NCI-H748 treated with DMSO at 0.1 percent for 48 hours (cell line): Measurements from ENCODE around the gene PPP4C.

ENCODE experiments used
- DNase-seq: peaks from one replicate; lab custom pipeline; 2025; lab: John Stamatoyannopoulos, UW

PPP4C gene

GRCh38 chr16:30054959-30055553 is 20.7 kb upstream of the PPP4C start:
- no peak for DNase-seq

- DNase-seq: no peak
These were observed 15.4 kb upstream of the PPP4C start for GRCh38 chr16:30060346-30060745.

DNA sequence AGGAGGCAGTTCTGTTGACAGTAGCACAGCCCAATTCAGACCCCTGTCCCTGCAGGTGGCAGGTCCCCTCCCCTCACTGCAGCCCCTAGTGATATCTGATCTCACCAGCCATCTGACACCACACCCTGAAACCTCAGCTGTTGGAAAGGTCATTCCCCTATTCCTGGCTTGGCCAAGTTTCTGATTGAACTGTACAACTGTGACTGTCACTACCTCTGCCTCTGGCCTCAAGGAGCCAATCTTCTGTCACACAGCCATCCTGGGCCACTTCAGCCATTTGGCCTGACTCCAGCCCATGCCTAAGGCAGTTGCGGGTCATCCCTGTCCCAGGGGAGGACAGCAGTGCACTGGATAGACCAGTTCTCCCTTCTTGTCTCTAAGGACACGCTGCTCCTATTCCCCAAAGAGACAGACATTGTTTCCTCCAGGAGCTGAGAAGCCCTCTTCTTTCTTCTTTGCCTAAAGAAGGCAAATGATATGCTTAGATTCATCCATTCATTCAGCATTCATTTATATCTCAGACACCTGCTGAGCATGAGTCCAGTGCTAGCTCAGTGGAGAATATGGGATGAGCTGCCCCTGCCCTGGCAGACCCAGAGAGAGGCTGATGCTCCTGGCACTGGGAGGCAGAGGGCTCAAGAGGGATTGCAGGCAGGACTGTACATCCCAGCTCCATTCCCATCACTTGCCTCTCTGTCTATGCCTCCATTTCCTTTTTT is 14.8 kb upstream of the PPP4C start:
- no peak for DNase-seq

DNA sequence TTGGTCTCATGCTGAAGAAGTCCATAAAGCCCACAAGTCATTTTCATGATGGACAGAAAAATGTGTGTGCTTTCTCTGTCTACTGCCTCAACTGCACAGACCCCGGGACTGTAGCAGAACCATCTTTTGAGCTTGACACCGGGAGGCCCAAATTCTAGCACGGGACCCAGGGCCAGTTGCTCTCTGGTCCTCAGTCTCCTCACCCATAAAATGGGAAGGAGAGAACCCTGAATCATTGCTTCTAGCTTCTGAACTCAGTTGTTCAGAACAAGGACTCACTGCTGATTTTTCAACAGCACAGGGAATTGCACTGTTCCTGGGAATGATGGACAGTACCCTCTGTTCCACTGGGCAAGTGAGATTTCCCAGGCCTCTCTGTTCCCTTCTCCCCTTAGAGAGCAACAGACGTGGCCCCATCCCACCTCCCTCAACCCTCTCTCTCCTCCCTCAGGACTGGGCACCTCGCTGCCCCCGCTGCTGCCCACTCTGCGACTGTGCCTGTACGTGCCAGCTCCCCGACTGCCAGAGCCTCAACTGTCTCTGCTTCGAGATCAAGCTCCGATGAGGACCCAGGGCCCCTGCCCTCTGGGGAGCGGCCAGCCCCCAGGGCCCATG is 12.4 kb upstream of the PPP4C start:
- no peak for DNase-seq

DNA sequence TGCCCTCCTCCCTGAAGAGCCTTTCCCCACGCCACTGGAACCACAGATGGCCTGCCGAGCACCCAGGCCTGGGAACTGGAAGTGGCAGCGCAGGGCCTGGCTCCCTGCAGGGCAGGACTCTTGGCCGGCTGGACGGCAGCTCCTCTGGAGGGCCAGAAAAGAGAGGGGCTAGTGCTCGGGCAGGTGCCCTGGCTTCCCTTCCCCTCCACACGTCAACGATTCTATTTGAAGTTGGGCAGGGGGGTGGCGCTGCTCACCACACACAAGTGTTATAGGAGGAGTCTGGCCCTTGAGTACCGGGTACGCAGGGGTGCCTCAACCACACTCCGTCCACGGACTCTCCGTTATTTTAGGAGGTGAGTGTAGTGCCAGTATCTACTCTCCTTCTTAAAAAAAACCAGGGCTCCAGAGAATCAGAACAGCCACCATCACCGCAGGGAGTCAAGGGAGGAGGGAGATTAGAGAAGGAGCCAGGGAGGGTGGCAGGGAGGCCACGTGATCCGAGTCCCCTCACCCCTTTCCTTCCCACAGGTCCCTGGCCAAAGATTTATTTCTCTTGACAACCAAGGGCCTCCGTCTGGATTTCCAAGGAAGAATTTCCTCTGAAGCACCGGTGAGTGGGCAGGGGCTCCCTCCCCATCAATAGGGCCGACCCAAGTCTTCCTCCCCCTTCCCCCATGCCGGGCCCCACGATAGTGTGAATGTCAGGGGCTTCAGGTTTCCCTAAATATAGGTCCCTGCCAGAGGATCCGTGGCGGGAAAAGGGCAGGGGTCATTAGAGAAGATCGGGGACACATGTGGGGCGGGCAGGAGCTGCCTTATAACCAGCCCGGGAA is 11.7 kb upstream of the PPP4C start:
- no peak for DNase-seq

DNA sequence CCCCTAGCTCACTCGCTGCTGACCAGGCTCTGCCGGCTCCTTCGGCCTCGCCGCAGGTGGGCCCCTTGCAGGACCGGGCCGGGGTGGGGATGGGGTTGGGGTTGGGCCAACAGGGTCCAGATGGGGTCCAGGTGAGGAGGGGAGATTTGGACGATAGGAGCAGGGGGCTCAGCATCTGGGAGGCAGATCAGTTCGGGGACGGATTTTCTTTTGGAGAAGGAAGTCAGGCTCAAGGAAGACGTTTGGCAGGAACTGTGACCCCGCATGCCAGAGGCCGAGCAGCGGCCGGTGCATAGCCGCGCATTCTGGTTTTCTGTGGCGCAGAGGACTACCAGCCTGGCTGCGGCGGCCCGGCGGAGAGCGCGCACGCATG is 11.1 kb upstream of the PPP4C start:
- DNase-seq: no peak

GRCh38 chr16:30065102-30065942 is 10.5 kb upstream of the PPP4C start, which contains the start of gene ALDOA:
Gene ALDOA (plus strand): TSS chr16:30065760. CDS start chr16:30066898, 1,138 bp downstream.
- peak; percentile 85 for DNase-seq

GRCh38 chr16:30065943-30066760 is 9.6 kb upstream of the PPP4C start:
- DNase-seq: no peak

DNA sequence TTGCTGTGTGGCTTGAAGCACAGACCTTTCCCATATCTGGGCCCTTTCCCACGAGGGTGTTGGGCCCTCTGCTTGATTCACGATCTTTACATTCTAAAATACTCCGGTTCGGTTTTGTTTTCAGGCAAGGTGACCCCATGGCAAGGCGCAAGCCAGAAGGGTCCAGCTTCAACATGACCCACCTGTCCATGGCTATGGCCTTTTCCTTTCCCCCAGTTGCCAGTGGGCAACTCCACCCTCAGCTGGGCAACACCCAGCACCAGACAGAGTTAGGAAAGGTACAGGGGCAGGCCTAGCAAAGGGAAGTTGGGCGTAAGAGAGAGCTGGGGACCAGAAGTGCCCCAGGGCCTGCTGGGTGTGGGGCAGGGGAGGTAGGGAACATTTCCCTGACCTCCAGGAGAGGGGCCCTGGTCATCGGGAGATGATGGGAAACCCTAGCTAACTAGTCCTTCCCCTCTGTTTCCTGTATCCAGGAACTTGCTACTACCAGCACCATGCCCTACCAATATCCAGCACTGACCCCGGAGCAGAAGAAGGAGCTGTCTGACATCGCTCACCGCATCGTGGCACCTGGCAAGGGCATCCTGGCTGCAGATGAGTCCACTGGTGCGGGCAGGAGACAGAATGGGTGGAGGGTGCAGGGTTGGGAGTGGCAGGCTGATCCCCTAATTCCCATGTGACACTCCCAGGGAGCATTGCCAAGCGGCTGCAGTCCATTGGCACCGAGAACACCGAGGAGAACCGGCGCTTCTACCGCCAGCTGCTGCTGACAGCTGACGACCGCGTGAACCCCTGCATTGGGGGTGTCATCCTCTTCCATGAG is 8.8 kb upstream of the PPP4C start:
- DNase-seq: no peak

DNA sequence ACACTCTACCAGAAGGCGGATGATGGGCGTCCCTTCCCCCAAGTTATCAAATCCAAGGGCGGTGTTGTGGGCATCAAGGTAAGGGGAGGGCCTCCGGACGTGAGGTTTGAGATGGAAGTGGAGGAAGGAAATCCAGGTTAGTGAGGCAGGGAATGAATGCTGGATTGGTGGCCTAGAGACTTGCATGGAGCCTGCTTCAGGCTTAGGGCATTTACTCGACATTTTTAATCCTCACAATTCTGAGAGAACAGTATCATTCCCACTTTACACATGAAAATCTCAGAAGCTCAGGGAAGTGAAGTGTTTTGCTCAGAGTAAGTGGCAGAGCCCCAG is 8.2 kb upstream of the PPP4C start:
- DNase-seq: no peak

- no peak for DNase-seq
These were observed 7.5 kb upstream of the PPP4C start for GRCh38 chr16:30068333-30068732.

DNA sequence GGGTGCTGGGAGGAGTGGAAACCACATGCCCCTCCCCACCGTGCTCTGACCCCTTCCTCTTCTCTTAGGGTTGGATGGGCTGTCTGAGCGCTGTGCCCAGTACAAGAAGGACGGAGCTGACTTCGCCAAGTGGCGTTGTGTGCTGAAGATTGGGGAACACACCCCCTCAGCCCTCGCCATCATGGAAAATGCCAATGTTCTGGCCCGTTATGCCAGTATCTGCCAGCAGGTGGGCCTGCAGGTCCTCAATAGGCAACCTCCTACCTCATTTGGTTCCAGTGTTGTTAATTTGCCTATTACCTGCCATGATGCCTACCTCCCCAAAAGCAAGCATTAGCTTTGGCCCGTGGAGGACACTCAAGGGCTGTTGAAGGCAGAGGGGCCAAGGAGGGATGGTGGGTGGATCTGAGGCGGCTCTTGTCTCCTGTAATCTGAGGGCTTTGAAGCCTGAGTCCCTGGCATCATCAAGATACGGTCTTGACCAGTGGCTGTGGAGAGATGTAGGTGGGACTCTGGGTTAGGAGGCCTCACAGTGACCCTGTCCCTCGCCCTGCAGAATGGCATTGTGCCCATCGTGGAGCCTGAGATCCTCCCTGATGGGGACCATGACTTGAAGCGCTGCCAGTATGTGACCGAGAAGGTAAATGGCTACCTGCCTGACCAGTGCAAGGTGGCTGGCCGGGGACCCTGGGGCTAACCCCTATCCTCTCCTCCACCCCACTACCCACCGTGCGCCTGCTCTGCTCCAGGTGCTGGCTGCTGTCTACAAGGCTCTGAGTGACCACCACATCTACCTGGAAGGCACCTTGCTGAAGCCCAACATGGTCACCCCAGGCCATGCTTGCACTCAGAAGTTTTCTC is 6.8 kb upstream of the PPP4C start:
- DNase-seq: no peak

- DNase-seq: no peak
These were observed 6.0 kb upstream of the PPP4C start for GRCh38 chr16:30069611-30070462.

- no peak for DNase-seq
These were observed 5.3 kb upstream of the PPP4C start for GRCh38 chr16:30070490-30070889.

- no peak for DNase-seq
These were observed 540 bp downstream of the PPP4C start for GRCh38 chr16:30076276-30076791.

GRCh38 chr16:30077656-30078055 is 1.9 kb downstream of the PPP4C start:
- DNase-seq: no peak

DNA sequence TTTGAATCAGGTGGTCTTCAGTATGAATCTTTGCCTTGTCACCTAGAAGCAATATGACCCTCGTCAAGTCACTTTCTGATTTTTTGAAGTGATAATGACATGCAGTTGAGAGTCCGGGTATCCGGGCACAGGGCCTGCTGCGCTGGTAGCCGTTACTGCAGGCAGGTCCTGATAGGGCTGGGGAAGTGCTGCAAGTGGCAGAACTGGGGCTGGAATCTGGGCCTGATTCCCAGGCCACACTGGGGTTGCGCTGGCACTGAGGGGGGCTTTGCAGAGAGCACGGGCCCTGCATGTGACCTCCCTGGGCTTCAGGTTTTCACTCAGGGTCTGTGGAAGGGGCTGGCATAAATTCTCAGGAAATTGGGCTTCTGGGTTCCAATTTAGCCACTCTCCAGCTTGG is 3.0 kb downstream of the PPP4C start:
- DNase-seq: no peak

DNA sequence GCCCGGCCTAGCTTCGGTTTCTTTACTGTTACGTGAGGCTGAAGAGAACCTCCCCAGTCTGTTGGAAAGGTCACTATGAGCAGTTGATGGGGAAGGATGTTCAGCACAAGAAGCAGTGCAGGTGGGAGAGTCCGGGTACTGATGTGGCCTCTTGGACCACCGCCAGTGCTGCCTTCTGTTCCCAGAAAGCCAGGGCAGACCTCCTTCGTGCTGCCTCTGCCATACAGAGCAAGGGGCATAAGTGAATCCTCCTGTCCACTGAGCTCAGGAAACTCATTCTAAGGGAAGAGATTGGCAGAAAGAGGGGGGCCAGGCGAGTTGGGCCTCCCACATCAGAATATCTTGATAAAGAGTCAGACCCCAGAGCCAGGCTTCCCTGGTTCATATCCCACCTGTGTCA is 3.7 kb downstream of the PPP4C start:
- no peak for DNase-seq
